ENCODE data around the gene TRIM13.

DNA sequence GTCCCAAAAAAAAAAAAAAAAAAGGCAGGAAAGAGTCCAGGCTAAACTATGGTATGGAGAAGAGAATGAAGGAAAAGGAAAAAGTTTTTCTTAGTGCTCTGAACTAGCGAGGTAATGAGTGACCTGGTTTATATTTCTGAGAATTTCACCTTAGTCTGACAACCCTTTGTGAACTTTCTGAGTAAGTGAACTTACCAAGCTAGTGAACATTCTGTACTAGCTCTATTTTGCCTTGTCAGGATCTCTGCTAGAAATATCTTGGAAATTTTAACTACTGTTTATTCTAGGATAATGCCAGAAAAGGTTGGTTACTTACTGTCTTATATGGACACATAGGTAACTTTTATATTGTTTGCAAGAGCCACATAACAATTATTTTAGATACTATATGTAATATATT is 4.4 kb downstream of the TRIM13 start:
- TF ChIP-seq, protein P1, sequence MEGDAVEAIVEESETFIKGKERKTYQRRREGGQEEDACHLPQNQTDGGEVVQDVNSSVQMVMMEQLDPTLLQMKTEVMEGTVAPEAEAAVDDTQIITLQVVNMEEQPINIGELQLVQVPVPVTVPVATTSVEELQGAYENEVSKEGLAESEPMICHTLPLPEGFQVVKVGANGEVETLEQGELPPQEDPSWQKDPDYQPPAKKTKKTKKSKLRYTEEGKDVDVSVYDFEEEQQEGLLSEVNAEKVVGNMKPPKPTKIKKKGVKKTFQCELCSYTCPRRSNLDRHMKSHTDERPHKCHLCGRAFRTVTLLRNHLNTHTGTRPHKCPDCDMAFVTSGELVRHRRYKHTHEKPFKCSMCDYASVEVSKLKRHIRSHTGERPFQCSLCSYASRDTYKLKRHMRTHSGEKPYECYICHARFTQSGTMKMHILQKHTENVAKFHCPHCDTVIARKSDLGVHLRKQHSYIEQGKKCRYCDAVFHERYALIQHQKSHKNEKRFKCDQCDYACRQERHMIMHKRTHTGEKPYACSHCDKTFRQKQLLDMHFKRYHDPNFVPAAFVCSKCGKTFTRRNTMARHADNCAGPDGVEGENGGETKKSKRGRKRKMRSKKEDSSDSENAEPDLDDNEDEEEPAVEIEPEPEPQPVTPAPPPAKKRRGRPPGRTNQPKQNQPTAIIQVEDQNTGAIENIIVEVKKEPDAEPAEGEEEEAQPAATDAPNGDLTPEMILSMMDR (IDR thresholded peaks at IDR 0.05) = no peak
- TF ChIP-seq POLR2A (IDR thresholded peaks at IDR 0.05) = no peak

Data from uterus (tissue), 2 donors.